Stomach (tissue), 9 donors: ENCODE measurements around the gene GRIK2. TPM values are rescaled to one million over a fixed set of nuclear protein-coding genes. Genes with fewer than 3 reads are reported as not detected.

Source experiments
- DNase-seq, 2 donors: peaks; one replicate each; pipeline versions ENCODE4 v3.0.0 to v3.0.0-alpha.2; 2013 to 2019
- H3K27ac ChIP-seq, 5 donors: fragments of 200-600 bp in 4 of 5; sonication (generic) in 4 of 5; one replicate each; pipeline ENCODE4 v1.5.1; 2013 to 2019; ENCODE audit warnings: mild to moderate bottlenecking in 1 of 5, moderate library complexity in 1 of 5
- H3K27me3 ChIP-seq, 3 donors: fragments of 200-600 bp; sonication (generic); one replicate each; pipeline ENCODE4 v1.5.1; 2017 to 2019; ENCODE audit warnings: mixed run types in 1 of 3
- H3K36me3 ChIP-seq, 4 donors: fragments of 200-600 bp; sonication (generic); 1 replicate in 3 of 4; 2 replicates in 1 of 4; pipeline ENCODE4 v1.5.1; 2016 to 2019
- H3K4me1 ChIP-seq, 4 donors: fragments of 200-600 bp; sonication (generic); one replicate each; pipeline ENCODE4 v1.5.1; 2016 to 2019
- H3K4me3 ChIP-seq, 4 donors: fragments of 200-600 bp; sonication (generic) in 3 of 4; one replicate each; pipeline ENCODE4 v1.5.1; 2016 to 2019; ENCODE audit warnings: mild to moderate bottlenecking in 1 of 4
- H3K9me3 ChIP-seq, 4 donors: fragments of 200-600 bp; sonication (generic); one replicate each; pipeline ENCODE4 v1.5.1; 2016 to 2019
- CTCF ChIP-seq, 7 experiments: fragments of 450-650 bp in 4 of 7; fragments of 200-600 bp in 3 of 7; sonication (generic) in 3 of 7; IDR thresholded peaks; one replicate each; pipeline ENCODE4 v1.5.1; 2016 to 2019; ENCODE audit warnings: antibody characterized with exemption in 7 of 7, control low read depth in 2 of 7, mild to moderate bottlenecking in 1 of 7
- EP300 ChIP-seq: sonication (generic); formaldehyde crosslinking; IDR thresholded peaks from one replicate; pipeline ENCODE4 v1.6.1; 2017; ENCODE audit warnings: antibody characterized with exemption
- POLR2A ChIP-seq, 4 donors: fragments of 450-650 bp; IDR thresholded peaks; one replicate each; pipeline ENCODE4 v1.6.1; 2016; ENCODE audit warnings: antibody characterized with exemption in 4 of 4, control low read depth in 2 of 4, mild to moderate bottlenecking in 1 of 4, moderate library complexity in 1 of 4
- POLR2AphosphoS5 ChIP-seq, 3 donors: sonication (generic); formaldehyde crosslinking; IDR thresholded peaks; one replicate each; pipeline ENCODE4 v1.6.1; 2016; ENCODE audit warnings: antibody characterized with exemption in 3 of 3
- WGBS, 5 donors: extraction: QIAGEN DNeasy Blood & Tissue Kit in 3 of 5; methylation state at CpG; one replicate each; pipeline versions ENCODE4 v1.1.5 to v1.1.7; 2013 to 2018; 5-methylcytosine and 5-hydroxymethylcytosine counted together
- intact Hi-C: fragments of 100-400 bp; cut with DNase I; formaldehyde crosslinking; loops from one replicate; pipeline ENCODE4 v1.15.1; 2023; ENCODE audit warnings: low total_unique reads
- polyA plus RNA-seq, 3 donors: library from polyadenylated mRNA; stranded (reverse); fragments of 200-250 nt; gene quantifications; one replicate each; pipeline ENCODE4 v1.2.3, GENCODE V29; 2013
- total RNA-seq, 5 donors: library from RNA; depleted of rRNA; stranded (reverse); fragments of >200 nt; gene quantifications; one replicate each; pipeline versions ENCODE4 v1.1.0 to v1.2.3, GENCODE V29; 2014 to 2016
- donor health status: healthy with polysubstance abuse.
- donor health status: Bipolar disorder and iron deficiency.
- donor health status: healthy.

GRIK2 gene
- total and polyA plus RNA-seq, 8 donors, result 0.06 to 7.7 (median 0.50) TPM; not detected in 3

- H3K36me3 ChIP-seq, result no peaks in the 10 kb centered on the region
- no peak for TF ChIP-seq POLR2AphosphoS5 (IDR thresholded peaks at IDR 0.05)
- TF ChIP-seq CTCF (IDR thresholded peaks at IDR 0.05), result no peak
- no peak for TF ChIP-seq EP300
- TF ChIP-seq POLR2A (IDR thresholded peaks at IDR 0.05), result no peak
- DNase-seq, result peak in 1 of 2 donors; percentile 27
- WGBS, 5 donors, result 12 to 36% (median 30%) methylated on average over 1 of the region's 1 CpG
- H3K9me3 ChIP-seq, result no peaks in the 10 kb centered on the region
- no peak overlapping the region for H3K27ac ChIP-seq
- no peak overlapping the region for H3K4me3 ChIP-seq
- no peaks in the 10 kb centered on the region for H3K27me3 ChIP-seq
- peaks cover 0 to 5% (median 0%) of the 10 kb centered on the region in 4 donors for H3K4me1 ChIP-seq
- intact Hi-C loops, result no loop called here
Observed at GRCh38 chr6:101747716-101748115, 354.2 kb downstream of the GRIK2 start.

- no peaks in the 10 kb centered on the region for H3K4me1 ChIP-seq
- no peak overlapping the region for H3K4me3 ChIP-seq
- no peaks in the 10 kb centered on the region for H3K36me3 ChIP-seq
- H3K27me3 ChIP-seq, result no peaks in the 10 kb centered on the region
- no peaks in the 10 kb centered on the region for H3K9me3 ChIP-seq
- H3K27ac ChIP-seq, result no peak overlapping the region
- 84 to 96% (median 95%) methylated on average over 1 of the region's 1 CpG for WGBS, 5 donors
- TF ChIP-seq CTCF (IDR thresholded peaks at IDR 0.05) (no peak), POLR2A (IDR thresholded peaks at IDR 0.05) (no peak), EP300 (no peak), POLR2AphosphoS5 (IDR thresholded peaks at IDR 0.05) (no peak)
- intact Hi-C loops, result no loop called here
- DNase-seq, result no peak
Observed at GRCh38 chr6:101755931-101756330, 362.4 kb downstream of the GRIK2 start.

- Histone ChIP-seq H3K36me3 (no peaks in the 10 kb centered on the region), H3K27me3 (no peaks in the 10 kb centered on the region), H3K4me1 (no peaks in the 10 kb centered on the region), H3K27ac (no peak overlapping the region), H3K9me3 (no peaks in the 10 kb centered on the region), H3K4me3 (no peak overlapping the region)
- DNase-seq, result no peak
- 71 to 75% (median 73%) methylated on average over 1 of the region's 1 CpG for WGBS, 5 donors
- TF ChIP-seq CTCF (IDR thresholded peaks at IDR 0.05) (no peak), POLR2AphosphoS5 (IDR thresholded peaks at IDR 0.05) (no peak), POLR2A (IDR thresholded peaks at IDR 0.05) (no peak), EP300 (no peak)
- intact Hi-C loops, result no loop called here
Observed at GRCh38 chr6:101758368-101758767, 364.9 kb downstream of the GRIK2 start.

GRCh38 chr6:101760843-101761621, 367.5 kb downstream of the GRIK2 start:
- H3K9me3 ChIP-seq, result no peaks in the 10 kb centered on the region
- H3K27me3 ChIP-seq, result no peaks in the 10 kb centered on the region
- TF ChIP-seq POLR2A (IDR thresholded peaks at IDR 0.05) (no peak), EP300 (no peak), CTCF (IDR thresholded peaks at IDR 0.05) (no peak), POLR2AphosphoS5 (IDR thresholded peaks at IDR 0.05) (no peak)
- H3K4me3 ChIP-seq, result no peak overlapping the region
- H3K36me3 ChIP-seq, result no peaks in the 10 kb centered on the region
- H3K4me1 ChIP-seq, result no peaks in the 10 kb centered on the region
- intact Hi-C loops, result no loop called here
- DNase-seq, result no peak
- H3K27ac ChIP-seq, result no peak overlapping the region
